HG02610 (cell line): ENCODE measurements around the gene F2RL3.

Source experiments
- ATAC-seq: cut with Tn5 transposase; IDR thresholded peaks from one replicate; pipeline ENCODE4 v1.9.1; 2021; ENCODE audit warnings: mild to moderate bottlenecking, moderate library complexity; ENCODE audit not compliant: unreplicated experiment

The F2RL3 gene

DNA sequence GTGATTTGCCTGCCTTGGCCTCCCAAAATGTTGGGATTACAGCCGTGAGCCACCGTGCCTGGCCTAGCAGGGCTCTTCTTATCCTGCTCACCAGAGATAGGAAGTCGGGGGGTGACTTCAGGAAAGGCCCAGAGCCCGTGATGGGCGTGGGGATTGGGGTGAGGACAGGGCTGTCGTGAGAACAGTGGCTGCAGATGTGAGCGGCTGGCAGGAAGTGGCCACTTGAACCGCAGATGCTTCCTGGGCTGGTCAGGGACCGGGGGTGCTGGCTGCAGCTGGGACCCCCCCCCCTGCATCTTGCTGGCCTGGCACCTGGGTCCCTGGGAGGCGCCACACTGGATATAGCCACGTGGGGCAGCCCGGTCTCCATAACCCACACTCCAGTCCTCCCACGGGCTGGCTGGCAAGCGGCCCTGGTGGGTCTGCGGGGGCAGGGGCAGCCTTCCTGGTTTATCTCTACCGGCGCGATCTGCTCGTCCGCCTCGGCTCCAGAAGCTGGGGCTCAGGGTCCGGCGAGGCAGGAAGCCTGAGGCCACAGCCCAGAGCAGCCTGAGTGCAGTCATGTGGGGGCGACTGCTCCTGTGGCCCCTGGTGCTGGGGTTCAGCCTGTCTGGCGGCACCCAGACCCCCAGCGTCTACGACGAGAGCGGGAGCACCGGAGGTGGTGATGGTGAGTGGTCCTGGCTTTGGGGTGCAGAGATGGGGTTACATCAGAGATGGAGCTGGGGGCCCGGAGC lies at the start of gene F2RL3:
TSS of gene F2RL3 (plus strand) at position 371 of the 737 bp plus-strand sequence. CDS start at position 562, 191 bp downstream.
- no peak for ATAC-seq

DNA sequence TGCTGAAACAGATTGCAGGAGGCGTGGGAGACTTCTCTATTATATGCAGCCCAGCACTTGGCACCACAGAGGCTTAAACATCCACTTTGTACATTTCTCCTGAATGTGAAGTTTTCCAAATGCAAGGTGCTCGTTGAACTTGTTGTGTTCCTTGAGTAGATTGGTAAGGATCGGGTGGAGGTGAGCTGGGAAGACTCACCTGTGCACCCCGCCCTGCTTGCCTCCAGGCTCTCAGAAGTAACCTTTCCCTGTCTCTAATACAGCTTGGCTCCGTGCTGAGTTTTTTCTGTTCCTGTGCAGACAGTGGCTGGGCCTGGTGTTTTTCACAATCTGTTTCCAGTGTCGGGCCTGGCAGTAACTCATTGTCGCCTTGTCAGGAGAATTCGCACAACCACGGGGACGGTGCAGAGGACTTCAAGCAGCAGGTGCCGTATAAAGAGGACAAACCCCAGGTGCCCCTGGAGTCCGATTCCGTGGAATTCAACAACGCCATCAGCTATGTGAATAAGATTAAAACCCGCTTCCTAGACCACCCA lies 47.3 kb upstream of the F2RL3 start:
- ATAC-seq: no peak

DNA sequence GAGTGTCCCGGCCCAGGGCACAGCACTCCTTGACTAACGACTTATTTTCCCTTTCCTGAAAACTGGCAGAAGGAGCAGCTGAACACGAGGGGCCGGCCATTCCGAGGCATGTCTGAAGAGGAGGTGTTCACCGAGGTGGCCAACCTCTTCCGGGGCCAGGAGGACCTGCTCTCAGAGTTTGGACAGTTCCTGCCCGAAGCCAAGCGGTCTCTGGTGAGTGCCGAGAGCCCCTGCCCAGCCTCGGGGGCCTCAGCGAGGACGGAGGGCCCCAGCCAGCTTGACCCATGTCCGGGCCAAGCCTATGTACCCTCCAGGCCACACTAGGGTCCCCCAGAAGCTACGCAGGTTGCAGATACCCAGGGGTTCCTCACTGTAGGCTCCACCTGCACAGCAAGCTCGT lies 41.9 kb upstream of the F2RL3 start:
- ATAC-seq: no peak

DNA sequence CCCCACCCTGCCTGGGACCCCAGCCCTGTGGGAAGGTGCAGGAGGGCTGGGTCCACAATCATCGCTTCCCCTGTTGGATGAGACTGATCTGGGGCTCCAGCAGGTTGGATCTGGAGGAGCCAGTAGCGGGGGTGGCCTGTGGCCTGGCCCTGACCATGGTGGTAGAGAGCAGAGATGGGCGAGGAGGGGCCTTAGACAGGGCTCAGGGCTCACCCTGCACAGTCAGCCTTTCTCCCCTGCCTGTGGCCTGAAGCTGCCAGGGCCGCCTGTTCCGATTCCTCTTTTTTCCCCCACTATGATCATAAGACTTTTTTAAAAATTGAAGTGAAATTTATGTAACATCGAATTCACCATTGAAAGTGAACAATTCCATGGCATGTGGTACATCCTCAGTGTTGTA lies 41.4 kb upstream of the F2RL3 start:
- no peak for ATAC-seq

DNA sequence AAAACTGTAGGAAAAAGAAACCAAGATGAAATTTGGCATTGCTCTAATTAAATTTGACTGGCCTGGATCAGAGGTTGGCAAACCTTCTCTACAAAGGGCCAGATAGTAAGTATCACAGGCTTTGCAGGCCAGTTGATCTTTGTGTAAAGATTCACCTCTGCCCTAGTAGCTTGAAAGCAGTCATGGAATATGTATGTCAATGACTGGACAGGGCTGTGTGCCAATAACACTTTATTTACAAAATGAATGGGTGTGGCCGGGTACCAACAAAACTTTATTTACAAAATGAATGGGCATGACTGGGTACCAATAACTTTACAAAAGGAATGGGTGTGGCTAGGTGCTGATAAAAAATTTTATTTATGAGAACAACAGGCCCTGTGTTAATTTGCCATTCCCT lies 39.6 kb upstream of the F2RL3 start:
- no peak for ATAC-seq

DNA sequence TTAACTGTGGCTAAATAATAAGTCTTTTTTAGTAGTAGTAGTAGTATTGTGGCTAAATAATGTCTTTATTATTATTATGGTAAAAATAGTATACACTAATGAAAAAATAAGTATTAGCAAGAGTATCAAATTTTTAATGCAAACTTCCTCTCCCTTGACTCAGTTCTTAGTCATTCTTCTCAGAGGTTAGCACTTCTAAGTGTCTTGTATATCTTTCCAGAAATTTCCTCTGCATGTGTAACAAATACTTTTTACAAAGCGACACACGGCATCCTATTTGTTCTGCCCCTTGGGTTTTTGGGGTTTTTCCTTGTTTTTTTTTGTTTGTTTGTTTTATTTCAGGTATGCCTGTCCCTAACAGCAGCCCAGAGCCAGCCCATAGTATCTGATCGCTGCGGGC lies 38.7 kb upstream of the F2RL3 start:
- ATAC-seq: no peak

DNA sequence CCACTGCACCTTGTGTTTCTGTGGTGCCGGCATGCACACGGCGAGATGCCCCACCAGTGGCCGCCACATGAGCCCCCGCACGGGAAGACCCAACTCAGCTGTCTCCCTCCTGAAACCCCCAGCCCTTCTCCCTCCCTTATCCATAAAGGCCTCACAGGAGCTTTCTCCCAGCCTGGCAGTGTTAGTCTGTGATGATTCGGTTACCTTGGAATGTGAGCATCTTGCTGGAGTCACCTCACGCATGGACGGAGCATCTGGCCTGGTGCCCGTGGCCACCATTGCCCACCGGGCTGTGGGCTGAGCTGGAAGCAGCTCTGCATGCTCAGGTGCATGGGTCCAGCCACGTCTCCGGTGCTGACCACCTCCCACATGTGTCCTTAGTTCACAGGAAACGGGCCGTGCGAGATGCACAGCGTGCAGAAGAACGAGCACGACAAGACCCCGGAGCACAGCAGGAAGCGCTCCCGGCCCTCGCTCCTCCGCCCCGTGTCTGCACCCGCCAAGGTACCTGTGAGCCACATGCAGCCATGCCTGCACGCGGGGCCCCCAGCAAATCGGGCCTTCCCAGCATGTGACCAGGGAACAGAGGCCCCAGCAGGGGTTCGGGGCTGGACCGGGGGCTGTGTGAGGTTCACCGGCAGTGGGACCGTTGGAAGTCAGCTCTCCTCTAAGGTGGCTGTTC lies 37.6 kb upstream of the F2RL3 start:
- ATAC-seq: no peak

DNA sequence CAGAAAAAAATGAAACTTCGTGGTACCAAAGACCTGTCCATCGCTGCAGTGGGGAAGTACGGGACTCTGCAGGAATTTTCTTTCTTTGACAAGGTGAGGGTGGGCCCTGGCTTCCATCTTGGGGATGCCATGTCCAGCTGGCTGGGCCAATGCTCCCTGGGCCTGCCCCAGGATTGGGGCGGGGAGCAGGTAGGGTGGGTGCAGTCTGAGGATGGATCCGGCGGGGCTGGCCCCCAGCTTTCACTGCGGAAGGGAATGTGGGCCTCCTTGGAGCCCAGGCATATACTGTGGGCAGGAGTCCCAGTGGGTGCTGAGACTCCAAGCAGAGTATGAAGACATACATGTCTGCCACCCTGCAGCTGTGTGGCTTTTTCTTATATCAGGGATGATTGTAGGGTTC lies 35.7 kb upstream of the F2RL3 start:
- ATAC-seq: no peak

DNA sequence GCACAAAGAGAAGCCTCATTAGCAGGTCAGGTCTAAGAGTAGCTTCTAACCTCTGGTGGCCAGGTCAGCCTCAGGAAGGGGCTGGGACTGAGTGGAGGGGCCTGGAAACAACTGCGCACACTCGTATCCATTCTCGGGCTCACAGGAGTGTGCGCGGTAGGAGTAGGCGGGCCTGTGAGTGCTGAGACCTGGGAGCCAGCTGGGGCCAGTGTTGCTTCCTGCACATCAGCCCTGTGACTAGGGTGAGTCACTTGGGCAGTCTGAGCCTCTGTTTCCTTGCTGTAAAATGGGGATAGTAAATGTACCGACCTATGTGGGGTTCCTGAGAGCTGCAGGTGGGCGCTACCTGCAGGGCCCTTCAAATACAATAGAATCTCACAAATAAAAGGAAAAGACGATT lies 32.7 kb upstream of the F2RL3 start:
- ATAC-seq: no peak

DNA sequence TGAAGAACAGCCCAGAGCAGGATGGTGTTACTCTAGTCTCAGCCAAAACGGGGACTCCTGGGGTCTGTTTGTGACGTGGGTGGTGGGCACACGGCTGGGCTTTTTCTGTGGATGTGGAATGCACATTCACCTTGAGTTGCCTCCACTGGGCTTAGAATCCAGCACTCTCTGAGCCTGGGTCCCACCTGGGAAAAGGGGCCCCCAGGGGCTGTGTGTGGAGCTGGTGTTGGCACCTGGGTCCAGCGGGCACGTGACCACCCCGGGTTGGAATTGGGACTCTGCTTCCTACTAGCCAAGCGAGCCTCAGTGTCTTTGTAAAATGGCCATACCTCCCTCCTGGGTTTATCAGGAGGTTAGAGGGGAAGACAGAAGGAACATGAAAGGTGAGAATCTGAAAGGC lies 29.2 kb upstream of the F2RL3 start:
- no peak for ATAC-seq

DNA sequence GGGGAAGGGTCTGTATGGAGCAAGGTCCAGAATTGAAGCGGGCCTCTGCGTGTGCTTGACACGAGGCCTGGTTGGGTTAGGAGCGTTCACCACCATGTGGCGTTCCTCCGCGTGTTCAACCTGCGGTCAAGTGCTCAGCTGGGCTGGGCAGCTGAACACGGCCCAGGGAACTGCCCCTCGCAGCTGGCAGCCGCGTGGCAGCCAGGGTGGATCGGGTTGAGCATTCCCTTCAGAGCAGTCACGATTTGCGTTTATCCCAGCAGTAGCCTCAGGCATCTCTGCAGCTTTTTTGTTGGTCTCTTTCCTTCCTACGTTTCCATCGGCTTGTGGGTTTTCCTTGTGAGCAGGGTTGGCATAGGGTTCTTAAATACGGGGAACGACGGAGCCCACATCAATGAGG lies 28.7 kb upstream of the F2RL3 start:
- no peak for ATAC-seq

DNA sequence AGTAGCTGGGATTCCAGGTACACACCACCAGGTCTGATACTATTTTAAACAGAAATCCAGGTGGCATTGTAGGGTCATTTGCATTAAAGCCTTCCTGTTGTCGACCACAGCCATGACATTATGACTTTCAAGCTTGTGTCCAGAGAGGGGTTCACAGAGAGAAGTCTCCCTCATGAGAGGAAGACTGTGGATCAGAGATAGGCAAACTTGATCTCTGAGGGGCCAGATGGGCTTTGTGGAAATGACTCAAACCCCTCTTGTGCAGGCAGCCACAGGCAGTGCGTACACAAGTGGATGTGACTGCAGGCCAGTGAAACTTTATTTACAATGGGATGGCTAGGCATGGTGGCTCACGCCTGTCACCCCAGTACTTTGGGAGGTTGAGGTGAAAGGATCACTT lies 27.8 kb upstream of the F2RL3 start:
- no peak for ATAC-seq

DNA sequence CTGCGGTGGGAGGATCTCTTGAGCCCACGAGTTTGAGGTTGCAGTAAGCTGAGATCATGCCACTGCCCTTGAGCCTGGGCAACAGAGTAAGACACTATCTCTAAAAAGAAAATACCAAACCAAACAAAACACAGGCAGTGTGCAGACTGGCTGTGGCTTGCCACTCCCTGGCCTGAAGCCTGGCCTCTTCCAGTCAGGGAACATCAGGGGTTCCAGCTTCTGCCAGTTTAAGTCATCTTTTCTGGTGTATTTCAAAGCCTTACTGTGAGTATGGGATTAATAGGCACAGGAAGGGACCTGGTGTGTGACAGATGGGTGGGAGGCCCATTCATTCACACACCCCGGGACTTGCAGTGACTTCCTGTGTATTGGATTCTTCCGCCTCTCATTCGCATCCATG lies 27.0 kb upstream of the F2RL3 start:
- no peak for ATAC-seq

DNA sequence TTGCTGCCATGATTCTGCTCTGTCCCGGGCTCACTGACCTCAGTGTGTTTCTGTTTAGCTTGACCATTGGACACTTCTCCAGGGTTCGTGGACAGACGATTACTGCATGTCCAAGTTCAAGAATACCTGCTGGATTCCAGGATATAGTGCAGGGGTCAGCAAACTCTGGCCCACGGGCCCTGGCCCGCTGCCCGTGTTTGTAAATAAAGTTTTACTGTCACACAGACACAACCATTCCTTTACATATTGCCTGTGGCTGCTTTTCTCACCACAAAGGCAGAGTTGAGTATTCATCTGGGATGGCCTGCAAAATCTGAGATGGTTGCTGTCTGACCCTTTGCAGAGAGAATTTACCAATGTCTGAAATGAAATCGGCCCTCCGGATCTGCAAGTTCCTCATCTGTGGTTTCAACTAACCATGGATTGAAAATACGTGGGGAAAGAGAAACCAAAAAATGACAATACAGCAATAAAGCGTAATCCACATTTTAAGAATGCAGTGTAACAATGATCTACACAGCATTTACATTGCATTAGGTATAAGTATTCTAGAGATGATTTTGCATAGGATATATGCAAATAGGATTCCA lies 25.9 kb upstream of the F2RL3 start:
- ATAC-seq: no peak

DNA sequence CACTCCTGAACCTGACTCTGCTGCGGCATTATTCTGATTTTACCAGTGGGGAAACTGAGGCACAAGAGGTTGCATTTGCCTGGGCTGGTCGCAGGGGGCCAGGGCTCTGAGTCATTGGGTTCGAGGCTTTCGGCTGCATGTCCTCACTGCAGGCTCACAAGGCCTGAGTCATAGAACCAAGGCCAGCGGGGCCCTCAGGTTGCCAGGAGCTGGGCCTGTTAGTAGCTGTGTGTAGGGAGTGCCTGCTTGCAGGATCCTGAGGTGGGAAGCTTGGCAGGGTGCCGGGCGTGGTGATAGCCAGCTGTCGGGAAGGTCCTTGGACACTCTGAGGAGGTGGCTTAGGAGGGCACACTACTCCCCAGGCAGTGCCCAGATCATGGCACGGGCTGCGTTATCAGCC lies 21.6 kb upstream of the F2RL3 start:
- ATAC-seq: no peak

DNA sequence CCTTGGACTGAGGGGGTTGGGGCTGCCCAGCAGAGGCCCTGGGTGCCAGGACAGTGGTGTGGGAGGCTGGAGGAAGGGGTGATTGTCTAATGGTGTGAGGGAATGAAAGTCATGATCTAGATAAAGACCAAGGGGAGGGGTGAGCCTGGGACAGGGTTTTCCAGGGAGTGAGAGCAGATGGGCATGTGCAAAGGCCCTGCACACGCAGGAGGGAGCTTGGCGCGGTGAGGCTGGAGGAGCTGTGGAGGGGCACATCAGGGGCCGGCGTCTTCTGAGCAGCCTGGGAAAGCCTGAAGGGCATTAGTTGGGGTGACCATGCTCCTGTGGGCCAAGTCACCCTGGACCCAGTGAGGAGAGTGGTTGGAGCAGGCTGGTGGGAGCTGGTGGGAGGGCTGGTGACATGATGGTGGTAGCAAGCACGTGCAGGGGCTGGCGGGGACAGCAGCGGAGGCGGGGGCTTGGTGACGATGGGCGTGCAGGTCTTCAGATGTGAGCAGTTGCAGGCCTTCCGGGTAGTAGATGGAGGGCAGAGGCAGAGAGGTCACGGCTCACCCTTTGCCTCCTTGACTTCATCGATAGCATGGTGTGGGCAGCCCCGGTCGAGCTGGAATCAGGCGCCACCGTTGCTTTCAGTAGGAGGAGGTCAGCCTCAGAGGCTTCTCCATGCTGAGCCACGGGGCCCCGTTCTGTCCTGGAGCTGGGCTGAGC lies 20.2 kb upstream of the F2RL3 start:
- ATAC-seq: no peak

DNA sequence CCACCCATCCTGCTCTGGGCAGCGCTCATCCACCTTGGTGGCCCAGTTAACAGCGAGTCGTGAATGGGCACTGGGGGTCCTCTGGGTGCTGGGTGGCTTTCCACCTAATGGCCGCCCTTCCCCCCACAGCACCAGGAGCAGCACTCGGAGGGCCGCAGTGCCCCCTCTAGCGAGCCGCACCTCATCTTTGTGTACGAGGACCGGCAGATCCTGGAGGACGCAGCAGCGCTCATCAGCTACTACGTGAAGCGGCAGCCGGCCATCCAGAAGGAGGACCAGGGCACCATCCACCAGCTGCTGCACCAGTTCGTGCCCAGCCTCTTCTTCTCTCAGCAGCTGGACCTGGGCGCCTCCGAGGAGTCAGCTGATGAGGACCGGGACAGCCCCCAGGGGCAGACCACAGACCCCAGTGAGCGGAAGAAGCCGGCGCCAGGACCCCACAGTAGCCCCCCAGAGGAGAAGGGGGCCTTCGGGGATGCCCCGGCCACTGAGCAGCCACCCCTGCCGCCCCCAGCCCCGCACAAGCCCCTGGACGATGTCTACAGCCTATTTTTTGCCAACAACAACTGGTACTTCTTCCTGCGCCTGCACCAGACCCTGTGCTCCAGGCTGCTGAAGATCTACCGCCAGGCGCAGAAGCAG lies 19.3 kb upstream of the F2RL3 start:
- ATAC-seq: no peak

DNA sequence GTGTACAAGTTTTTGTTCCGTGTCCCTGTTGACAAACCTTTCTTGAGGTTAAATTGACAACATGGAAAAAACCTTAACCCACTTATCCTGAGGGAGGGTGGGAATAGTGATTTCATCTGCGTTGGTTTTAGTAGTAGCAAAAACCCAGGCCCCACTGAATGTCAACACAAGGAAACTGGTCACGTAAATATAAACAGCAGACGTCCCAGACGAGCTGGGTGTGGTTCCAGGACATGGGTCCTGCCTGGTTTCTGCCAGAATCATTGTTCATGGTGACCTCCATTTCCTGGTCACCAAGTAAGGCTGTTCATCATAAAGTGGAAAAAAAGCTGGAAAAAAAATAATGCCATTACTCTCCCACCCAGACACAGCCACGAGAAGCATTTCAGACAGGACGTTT lies 16.9 kb upstream of the F2RL3 start:
- no peak for ATAC-seq

DNA sequence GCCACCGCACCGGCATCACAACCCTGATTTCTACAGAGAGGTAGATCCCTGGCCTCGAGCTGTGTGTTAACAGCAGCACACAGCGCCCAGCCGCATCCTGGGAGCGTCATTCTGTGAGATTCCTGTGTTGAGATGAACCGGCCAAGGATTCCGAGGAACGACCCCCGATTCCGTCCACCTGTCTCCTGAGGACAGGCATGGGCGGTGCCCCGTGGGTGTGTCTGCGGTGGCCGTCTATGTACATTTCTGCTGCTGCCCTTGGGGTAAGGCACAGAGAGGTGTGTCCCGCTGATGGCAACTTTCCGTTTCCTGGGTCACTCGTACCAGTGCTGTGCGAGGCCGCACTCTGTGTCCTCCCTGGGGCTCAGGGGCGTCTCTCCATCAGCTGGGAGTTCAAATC lies 16.1 kb upstream of the F2RL3 start:
- no peak for ATAC-seq

DNA sequence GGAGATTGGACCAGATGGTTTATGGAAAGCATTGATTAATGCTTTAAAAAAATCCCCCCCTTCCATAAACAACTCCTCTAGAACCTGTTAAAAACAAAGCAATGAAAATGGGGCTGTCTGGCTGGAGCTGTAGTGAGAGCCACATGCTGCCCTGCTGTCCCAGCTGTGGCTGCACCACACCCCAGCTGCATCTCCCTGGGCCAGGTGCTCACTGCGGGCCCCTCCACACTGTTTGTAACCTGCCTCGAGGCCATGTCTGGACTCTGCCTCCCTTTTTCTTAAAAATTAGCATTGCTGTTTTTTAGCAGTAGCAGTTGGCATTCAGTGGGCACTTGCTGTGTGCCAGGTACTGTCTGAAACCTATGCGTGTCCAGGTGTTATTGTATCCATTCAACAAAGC lies 15.2 kb upstream of the F2RL3 start:
- no peak for ATAC-seq
